DMS153 treated with DMSO at 0.1 percent for 48 hours (cell line): Measurements from ENCODE around the gene ATP8B3.

Experiments used
- DNase-seq: peaks from one replicate; lab custom pipeline; 2025; ENCODE audit not compliant: unreplicated experiment; lab: John Stamatoyannopoulos, UW

The ATP8B3 gene, protein sequence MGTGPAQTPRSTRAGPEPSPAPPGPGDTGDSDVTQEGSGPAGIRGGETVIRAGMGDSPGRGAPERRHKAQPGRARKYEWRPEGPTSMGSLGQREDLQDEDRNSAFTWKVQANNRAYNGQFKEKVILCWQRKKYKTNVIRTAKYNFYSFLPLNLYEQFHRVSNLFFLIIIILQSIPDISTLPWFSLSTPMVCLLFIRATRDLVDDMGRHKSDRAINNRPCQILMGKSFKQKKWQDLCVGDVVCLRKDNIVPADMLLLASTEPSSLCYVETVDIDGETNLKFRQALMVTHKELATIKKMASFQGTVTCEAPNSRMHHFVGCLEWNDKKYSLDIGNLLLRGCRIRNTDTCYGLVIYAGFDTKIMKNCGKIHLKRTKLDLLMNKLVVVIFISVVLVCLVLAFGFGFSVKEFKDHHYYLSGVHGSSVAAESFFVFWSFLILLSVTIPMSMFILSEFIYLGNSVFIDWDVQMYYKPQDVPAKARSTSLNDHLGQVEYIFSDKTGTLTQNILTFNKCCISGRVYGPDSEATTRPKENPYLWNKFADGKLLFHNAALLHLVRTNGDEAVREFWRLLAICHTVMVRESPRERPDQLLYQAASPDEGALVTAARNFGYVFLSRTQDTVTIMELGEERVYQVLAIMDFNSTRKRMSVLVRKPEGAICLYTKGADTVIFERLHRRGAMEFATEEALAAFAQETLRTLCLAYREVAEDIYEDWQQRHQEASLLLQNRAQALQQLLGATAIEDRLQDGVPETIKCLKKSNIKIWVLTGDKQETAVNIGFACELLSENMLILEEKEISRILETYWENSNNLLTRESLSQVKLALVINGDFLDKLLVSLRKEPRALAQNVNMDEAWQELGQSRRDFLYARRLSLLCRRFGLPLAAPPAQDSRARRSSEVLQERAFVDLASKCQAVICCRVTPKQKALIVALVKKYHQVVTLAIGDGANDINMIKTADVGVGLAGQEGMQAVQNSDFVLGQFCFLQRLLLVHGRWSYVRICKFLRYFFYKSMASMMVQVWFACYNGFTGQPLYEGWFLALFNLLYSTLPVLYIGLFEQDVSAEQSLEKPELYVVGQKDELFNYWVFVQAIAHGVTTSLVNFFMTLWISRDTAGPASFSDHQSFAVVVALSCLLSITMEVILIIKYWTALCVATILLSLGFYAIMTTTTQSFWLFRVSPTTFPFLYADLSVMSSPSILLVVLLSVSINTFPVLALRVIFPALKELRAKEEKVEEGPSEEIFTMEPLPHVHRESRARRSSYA (N-terminal part only)

DNA sequence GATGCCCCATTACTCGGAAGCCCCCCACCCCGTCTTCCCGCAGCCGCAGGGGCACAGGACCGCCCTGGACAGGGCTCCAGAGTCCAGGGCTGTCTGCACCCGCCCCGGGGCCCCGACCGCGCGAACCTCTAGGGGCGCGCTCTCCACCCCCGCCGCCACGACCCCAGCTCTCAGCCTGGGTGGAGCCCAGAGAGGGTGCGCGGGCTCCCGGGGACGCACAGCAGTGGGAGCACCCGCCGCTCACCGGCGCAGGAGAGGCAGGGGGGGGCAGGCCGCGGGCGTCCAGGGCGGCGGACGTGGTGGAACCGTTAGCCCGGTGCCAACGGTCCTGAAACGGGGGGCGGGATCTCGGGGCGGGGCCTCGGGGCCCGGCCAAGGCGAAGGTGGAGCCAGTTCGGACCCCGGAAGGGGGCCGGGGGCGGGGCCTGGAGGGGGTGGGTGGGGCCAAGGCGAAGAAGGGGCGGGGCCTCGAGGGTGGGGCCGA, at the start of gene ATP8B3:
Gene ATP8B3, minus strand, starts transcription at position 335 of the 484 bp plus-strand sequence. CDS start 540 bp downstream, outside the sequence.
- DNase-seq = no peak

DNA sequence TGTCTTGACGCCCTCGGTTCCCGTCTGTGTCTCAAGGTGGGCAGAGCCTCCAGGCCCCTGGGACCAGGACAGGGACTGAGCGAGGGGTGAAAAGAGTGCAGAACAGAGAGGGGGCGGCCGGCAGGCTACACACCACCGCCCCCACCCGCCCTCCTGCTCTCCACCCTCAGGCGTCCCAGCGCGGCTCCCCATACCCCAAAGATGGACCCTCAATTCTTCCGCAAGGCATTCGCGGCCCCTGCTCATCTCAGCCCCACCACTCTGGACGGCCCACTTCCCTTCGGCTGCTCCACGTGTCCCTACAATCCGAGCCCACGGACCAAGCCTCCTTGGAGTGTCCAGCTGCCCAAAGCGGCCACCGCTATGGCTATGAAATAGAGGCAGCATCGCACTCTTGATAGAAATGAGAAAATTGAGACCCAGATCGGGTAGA, 49.5 kb upstream of the ATP8B3 start:
- no peak for DNase-seq

DNA sequence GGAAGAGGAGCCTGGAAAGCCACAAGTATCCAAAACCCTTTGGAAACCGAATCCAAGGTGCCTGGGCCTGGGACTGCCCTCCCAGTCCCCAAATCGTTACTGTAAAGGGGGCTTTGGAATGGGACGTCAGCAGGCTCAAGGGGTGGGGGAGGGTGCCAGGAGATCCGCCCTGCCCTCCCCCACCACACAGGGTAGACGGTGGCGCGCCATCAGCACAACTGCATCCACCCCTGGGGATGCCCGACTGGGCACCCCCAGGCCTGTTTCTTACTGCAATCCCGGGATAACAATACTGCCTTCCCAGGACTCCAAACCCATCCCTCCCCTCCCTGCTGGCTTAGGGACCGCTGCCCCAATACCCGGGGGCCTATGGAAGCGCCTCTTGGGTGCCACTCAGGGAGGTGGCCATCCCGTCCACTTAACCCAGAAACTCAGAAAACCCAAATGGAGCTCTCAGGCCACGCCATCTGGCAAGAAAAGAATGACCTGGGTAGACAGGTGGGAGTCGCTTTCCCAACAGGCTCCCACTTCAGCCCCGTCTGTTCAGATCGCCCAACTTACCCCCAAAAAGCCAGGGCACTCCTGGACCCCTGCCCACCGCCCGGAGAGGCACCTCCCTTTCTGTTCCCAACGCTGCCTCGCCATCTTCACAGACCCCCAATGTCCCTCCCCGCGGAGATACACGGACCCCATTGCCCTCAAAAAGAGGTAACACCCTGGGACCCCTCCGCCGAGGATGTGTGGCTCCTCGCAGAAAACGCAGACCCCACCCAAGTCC, 48.9 kb upstream of the ATP8B3 start:
- DNase-seq = no peak

DNA sequence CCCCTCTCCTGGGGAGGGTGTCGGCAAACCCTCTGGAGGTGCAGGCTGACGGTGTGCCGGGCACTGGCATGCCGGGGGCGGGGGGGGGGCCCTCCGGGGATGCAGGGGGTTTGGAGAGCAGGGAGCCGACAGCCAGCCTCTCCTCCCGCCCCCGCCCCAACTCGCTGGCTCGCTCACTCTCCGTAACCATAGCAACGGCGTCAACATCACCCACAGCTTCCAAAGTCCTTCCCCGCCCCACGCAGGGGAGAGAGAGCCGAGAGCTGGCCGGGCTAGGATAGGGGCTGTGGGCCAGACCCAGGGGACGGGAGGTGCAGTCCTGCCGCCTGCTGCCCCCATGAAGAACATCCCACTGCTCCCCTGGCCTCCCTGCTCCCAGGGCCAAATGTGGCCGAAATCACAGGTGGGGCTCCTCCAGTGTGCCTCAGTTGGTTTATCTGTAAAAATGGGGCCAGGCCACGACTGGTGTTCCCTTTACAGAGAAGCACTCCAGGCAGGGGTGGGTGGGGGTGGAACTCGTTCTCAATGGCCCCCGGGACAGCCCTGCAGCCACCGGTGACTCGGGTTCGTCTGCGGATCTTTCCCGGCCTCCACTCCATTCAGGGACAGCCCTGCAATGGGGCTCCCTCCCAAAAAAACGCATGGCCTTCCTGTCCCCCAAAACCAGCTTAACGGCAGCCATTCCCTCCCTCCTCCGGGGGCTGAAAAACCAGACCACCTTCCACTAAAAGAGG, 48.1 kb upstream of the ATP8B3 start:
- DNase-seq = no peak

DNA sequence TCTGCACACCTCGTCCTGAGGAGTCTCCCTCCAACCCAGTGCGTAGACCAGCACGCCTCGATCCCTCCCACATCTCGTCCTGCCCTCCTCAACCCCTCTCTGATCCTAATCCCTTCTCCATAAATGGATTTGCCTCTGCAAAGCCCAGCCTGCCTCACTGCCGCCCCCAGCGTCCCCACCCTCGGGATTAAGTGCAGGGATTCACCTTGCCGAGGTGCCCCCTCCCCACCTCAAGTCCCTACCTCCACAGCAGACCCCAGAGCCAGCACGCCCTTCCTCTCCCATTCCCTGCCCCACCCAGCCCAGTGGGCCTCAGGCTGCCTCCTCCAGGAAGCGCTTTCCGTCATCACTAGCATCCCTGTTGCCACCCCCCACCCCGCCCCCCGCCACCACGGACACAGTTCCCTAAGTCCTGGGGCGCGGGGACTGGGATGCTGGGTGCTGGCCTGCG, 47.3 kb upstream of the ATP8B3 start:
- DNase-seq = no peak

DNA sequence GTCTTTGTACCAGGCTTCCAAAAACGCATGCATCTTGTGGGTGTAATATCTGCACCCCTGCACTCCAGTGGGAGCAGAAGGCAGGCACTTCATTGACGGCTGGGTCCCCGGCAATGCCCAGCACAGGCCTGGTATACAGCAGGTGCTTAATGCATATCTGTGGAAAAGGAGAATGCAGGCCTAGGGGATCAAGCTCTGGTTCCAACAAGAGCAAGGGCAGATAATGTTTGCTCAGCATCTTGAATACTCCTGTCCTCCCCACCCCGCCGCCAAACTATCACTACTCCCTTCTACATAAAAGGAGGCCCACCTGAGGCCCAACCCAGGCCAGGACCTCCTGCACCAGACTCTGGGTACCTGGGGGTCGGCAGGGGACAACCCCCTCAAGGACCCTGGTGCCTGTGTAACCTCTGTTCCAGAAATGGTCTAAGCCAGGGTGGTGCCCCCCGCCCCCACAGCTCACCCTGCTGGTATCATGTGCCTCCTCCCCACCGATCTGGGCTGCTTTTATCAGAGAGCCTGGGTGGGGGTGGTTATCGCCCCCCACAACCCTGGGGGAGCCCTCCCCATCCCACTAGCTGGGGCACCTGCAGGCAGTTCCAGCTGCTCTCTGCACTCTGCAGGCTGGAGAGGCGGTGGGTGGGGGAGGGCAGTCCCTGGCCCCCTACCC, 46.5 kb upstream of the ATP8B3 start:
- DNase-seq = no peak

- DNase-seq = no peak
These were observed 45.7 kb upstream of the ATP8B3 start for GRCh38 chr19:1857648-1858326.

DNA sequence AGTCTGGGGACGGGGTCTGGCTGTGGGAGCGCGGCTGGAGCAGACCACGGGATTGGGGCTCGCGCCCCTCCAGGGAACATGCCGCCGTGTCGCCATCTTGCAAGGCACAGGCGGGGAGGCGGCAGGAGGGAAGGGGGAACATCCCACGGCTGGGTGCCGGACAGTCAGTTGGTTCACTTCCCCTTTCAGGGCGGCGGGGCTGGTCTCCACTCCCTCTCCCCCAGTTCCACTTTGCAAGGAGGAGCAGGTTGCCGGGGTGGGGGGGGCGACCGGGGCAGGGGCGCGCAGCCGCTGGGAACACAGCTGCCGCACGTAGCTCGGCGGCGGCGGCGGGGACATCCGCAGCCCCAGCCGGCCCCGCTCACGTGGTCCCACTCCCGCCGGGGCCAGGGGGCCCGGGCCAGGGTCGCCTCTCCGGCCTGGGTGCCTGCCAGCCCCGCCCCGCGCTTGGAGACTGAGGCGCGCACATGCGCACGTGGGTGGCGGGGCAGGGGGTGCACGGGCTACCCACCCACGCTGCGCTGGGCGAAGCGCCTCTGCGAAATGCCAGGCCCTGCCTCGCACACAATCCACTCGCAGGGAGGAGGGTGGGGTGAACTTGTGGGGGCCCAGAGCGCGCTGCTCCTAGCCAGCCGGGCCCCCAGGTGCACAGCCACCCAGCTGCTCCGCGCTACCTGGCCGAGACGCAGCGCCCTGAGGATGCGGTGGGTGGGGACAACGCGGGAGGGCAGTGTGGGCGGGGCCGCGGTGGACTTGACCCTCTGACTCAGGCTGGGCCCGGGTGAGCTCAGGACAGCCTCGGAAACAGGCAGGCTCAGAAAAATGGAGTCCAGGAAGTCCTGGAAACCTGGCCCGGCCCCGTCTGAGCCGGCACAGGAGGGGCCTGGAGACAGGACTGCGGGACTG, 44.9 kb upstream of the ATP8B3 start:
- no peak for DNase-seq

- DNase-seq = no peak
These were observed 44.2 kb upstream of the ATP8B3 start for GRCh38 chr19:1856345-1856697.

- no peak for DNase-seq
These were observed 43.8 kb upstream of the ATP8B3 start for GRCh38 chr19:1855828-1856255.

DNA sequence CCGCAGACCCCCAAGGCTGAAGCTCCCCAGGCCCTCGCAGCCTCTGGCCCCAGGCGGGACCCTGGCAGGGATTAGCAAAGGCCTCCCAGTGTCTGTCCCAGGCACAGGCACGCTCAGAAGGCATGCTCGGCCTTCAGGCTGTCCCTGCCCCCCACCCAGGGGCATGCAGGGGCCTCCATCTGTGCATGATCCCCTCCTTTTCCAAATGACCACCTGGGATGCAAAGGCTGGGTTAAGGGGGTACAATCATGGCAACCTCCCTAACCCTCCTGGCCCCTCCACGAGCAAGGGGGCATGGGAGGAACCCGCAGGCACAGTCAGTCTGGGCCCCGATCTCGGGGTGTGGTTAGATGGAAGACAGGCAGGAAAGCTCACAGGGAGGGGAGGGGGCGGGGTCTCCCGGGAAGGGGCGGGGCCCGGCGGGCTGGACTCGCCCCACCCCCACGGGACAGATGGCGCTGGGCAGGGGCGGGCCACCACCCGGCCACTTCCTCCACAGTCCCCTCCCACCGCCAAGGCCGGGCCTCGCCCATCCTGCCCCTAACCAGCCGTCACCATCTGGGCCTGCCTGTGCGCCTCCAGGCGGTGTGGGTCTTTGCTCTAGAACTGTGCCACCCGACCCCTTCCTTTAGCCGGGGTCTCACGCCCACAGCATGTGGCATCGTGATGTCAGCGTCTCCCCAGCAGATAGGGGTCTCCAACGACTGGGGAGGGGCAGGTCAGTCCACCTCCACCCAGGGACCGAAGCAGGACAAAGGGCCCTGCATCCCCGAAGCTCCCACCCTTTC, 43.2 kb upstream of the ATP8B3 start:
- peak; percentile 24 for DNase-seq

- no peak for DNase-seq
These were observed 42.5 kb upstream of the ATP8B3 start for GRCh38 chr19:1854542-1855039.

DNA sequence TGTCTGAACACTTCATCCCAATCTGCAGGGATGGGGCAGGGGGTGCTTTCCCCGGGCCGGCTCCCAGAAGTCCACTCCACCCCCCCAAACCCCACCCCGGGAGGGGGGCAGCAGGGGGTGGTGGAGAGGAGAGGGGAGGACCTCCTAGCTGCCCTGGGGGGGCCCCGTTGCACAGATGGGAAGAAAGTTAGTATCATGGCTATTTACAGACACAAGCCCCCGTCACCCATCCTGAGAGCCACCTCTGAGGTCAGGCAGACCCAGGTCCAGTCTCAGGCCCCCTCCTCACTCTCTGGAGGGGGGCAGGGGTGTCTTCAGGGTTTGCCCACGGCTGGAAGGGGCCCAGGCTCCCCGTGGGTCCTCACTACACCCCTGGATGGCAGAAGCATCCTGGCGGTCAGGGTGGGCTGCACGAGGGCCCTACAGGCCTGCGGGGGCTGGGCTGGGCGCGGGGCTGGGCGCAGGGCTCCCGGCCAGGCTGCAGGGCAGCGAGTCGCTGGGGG, 42.0 kb upstream of the ATP8B3 start:
- DNase-seq = no peak

GRCh38 chr19:1853295-1854038, 41.4 kb upstream of the ATP8B3 start:
- DNase-seq = no peak

DNA sequence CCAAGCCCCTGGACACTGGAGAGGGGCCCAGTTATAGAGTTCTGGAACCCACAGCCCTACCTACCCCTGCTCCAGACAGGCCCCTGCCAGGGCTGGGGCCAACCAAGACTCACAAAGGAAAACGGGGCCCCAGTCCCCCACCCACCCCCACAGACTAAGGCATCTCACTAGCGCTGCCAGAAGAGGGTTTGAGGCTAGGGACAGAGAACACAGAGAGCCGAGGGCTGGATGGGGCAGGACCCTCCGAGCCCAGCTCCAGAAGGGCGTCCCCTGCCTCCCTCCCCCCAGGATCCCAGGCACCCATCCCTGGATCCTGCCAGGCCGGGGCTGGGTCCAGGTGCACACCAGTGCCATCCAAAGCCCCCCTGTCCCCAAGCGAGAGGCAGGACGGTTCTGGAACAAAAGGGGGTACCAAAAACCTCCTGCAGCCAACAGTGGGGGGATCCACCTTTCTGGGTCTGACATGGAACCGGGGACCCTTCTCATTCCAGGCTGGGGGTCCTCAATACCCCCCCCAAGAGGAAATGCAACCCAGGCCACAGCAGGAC, 40.6 kb upstream of the ATP8B3 start:
- no peak for DNase-seq
